Measurements from ENCODE around the gene ZNF622. TPM values are rescaled to one million over a fixed set of nuclear protein-coding genes. Genes with fewer than 3 reads are reported as not detected.

ZNF622 gene
- total RNA-seq, 1 experiment from 2014 or later, result 25.2 TPM

DNA sequence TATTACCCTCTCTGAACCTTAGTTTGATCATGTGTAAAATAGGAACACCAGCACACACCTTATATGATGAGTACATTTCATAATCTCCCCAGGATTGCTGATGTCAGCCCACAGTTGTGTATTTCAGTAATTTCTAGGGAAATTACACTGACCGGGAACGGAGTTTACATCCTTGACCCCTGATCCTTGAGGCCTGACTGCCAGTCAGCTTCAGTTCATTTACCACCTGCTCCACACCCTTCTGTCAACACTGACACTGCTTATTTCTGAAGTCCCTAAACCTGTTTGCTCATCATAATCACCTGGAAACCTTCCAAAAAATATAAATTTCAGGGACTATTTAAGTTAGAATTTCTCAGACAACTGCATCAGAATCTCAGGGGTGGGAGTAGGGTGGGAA lies 55.3 kb downstream of the ZNF622 start:
- H3K27ac ChIP-seq (ENCODE audit: low read depth, low read length), result no peak overlapping the region
- H3K36me3 ChIP-seq (ENCODE audit: control insufficient read depth in 1 of 2, insufficient read depth in 2 of 2, low read length in 2 of 2), result no peaks in the 10 kb centered on the region
- intact Hi-C loops (cut with micrococcal nuclease), result no loop called here
- no peak overlapping the region for H2AFZ ChIP-seq (ENCODE audit: low read depth, low read length, poor library complexity, severe bottlenecking)
- H3K4me1 ChIP-seq (ENCODE audit: control insufficient read depth in 1 of 2, insufficient read depth in 2 of 2, low read length in 2 of 2), result no peaks in the 10 kb centered on the region
- ChIA-PET RAD21 (ENCODE audit: low non-redundant PET in 1 of 2, low total read pairs in 2 of 2, uncharacterized antibody in 2 of 2, unreplicated experiment in 2 of 2) (no interaction called here), CTCF (no interaction called here), POLR2A (no interaction called here)
- no peak overlapping the region for H3K9ac ChIP-seq (ENCODE audit: low read length)
- H3K4me2 ChIP-seq (ENCODE audit: low read length), result no peak overlapping the region
- no peaks in the 10 kb centered on the region for H3K79me2 ChIP-seq (ENCODE audit: insufficient read depth, low read length)
- H3K9me3 ChIP-seq (ENCODE audit: control insufficient read depth in 1 of 2, insufficient read depth in 1 of 2, low read depth in 1 of 2, low read length in 2 of 2), result no peaks in the 10 kb centered on the region
- ATAC-seq (no peak), DNase-seq (ENCODE audit: low read depth, low spot score) (no peak)
- H3K4me3 ChIP-seq (replicated peaks in 1 of 2; ENCODE audit: low read depth in 1 of 2, low read length in 2 of 2), result no peak overlapping the region
- no peaks in the 10 kb centered on the region for H3K9me2 ChIP-seq (ENCODE audit: insufficient read depth)
- BruUV-seq (replicated peaks), result no TSS peak
- H3K27me3 ChIP-seq (ENCODE audit: insufficient read depth, low read length), result no peaks in the 10 kb centered on the region
- TF ChIP-seq EZH2phosphoT487 (IDR thresholded peaks at IDR 0.05; ENCODE audit: borderline replicate concordance) (no peak), ATF3 (IDR thresholded peaks at IDR 0.05) (no peak), SRF (IDR thresholded peaks at IDR 0.05; ENCODE audit: low read depth) (no peak), CEBPB (IDR thresholded peaks at IDR 0.05; ENCODE audit: low read depth) (no peak), ELF1 (IDR thresholded peaks at IDR 0.05; ENCODE audit: borderline replicate concordance, low read depth) (no peak), EZH2 (IDR thresholded peaks at IDR 0.05) (no peak), YY1 (IDR thresholded peaks at IDR 0.05; ENCODE audit: extremely low read depth, insufficient replicate concordance, low read depth, low read length) (no peak), ZBTB33 (IDR thresholded peaks at IDR 0.05; ENCODE audit: extremely low read depth, insufficient replicate concordance, low read length) (no peak), EGR1 (IDR thresholded peaks at IDR 0.05; ENCODE audit: low read depth) (no peak), MAX (IDR thresholded peaks at IDR 0.05) (no peak), ZFX (IDR thresholded peaks at IDR 0.05) (no peak), JUND (IDR thresholded peaks at IDR 0.05) (no peak), RAD21 (IDR thresholded peaks at IDR 0.05; ENCODE audit: low read depth) (no peak), POLR2A (IDR thresholded peaks at IDR 0.05; ENCODE audit: borderline replicate concordance, extremely low read depth, insufficient read depth, insufficient read length) (no peak), POLR2AphosphoS5 (IDR thresholded peaks at IDR 0.05; ENCODE audit: low read depth, low read length) (no peak), SIN3A (IDR thresholded peaks at IDR 0.05; ENCODE audit: low read depth) (no peak), SP1 (IDR thresholded peaks at IDR 0.05; ENCODE audit: low read depth) (no peak), CBX3 (IDR thresholded peaks at IDR 0.05; ENCODE audit: low read depth) (no peak)
- TF ChIP-seq, protein P1, sequence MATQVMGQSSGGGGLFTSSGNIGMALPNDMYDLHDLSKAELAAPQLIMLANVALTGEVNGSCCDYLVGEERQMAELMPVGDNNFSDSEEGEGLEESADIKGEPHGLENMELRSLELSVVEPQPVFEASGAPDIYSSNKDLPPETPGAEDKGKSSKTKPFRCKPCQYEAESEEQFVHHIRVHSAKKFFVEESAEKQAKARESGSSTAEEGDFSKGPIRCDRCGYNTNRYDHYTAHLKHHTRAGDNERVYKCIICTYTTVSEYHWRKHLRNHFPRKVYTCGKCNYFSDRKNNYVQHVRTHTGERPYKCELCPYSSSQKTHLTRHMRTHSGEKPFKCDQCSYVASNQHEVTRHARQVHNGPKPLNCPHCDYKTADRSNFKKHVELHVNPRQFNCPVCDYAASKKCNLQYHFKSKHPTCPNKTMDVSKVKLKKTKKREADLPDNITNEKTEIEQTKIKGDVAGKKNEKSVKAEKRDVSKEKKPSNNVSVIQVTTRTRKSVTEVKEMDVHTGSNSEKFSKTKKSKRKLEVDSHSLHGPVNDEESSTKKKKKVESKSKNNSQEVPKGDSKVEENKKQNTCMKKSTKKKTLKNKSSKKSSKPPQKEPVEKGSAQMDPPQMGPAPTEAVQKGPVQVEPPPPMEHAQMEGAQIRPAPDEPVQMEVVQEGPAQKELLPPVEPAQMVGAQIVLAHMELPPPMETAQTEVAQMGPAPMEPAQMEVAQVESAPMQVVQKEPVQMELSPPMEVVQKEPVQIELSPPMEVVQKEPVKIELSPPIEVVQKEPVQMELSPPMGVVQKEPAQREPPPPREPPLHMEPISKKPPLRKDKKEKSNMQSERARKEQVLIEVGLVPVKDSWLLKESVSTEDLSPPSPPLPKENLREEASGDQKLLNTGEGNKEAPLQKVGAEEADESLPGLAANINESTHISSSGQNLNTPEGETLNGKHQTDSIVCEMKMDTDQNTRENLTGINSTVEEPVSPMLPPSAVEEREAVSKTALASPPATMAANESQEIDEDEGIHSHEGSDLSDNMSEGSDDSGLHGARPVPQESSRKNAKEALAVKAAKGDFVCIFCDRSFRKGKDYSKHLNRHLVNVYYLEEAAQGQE (IDR thresholded peaks at IDR 0.05; ENCODE audit: low read depth), result no peak
- no peaks in the 10 kb centered on the region for H4K20me1 ChIP-seq (ENCODE audit: insufficient read depth)
